ENCODE results near the gene MTMR1. TPM values are rescaled to one million over a fixed set of nuclear protein-coding genes. Genes with fewer than 3 reads are reported as not detected.

Gene MTMR1
- total RNA-seq, 4 donors from 2014 or later, result 8.3 to 11.5 (median 11.0) TPM

GRCh38 chrX:150762258-150763165, 69.3 kb downstream of the MTMR1 start:
- no peak for DNase-seq (ENCODE audit: low spot score in 2 of 2)
- peaks cover 0 to 9% (median 0%) of the 10 kb centered on the region in 3 donors for H3K36me3 ChIP-seq
- 63 to 82% methylated on average over 7 to 28 of the region's 36 CpGs for WGBS, 2 donors
- peaks cover 0 to 7% (median 0%) of the 10 kb centered on the region in 4 donors for H3K4me1 ChIP-seq
- no peak overlapping the region for H3K27ac ChIP-seq
- H3K27me3 ChIP-seq, result no peaks in the 10 kb centered on the region
- no peak overlapping the region for H3K4me3 ChIP-seq
- no peaks in the 10 kb centered on the region for H3K9me3 ChIP-seq
- TF ChIP-seq POLR2A (IDR thresholded peaks at IDR 0.05), result no peak
- TF ChIP-seq, protein P1, sequence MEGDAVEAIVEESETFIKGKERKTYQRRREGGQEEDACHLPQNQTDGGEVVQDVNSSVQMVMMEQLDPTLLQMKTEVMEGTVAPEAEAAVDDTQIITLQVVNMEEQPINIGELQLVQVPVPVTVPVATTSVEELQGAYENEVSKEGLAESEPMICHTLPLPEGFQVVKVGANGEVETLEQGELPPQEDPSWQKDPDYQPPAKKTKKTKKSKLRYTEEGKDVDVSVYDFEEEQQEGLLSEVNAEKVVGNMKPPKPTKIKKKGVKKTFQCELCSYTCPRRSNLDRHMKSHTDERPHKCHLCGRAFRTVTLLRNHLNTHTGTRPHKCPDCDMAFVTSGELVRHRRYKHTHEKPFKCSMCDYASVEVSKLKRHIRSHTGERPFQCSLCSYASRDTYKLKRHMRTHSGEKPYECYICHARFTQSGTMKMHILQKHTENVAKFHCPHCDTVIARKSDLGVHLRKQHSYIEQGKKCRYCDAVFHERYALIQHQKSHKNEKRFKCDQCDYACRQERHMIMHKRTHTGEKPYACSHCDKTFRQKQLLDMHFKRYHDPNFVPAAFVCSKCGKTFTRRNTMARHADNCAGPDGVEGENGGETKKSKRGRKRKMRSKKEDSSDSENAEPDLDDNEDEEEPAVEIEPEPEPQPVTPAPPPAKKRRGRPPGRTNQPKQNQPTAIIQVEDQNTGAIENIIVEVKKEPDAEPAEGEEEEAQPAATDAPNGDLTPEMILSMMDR (IDR thresholded peaks at IDR 0.05), result no peak
- TF ChIP-seq EP300 (IDR thresholded peaks at IDR 0.05), result no peak

DNA sequence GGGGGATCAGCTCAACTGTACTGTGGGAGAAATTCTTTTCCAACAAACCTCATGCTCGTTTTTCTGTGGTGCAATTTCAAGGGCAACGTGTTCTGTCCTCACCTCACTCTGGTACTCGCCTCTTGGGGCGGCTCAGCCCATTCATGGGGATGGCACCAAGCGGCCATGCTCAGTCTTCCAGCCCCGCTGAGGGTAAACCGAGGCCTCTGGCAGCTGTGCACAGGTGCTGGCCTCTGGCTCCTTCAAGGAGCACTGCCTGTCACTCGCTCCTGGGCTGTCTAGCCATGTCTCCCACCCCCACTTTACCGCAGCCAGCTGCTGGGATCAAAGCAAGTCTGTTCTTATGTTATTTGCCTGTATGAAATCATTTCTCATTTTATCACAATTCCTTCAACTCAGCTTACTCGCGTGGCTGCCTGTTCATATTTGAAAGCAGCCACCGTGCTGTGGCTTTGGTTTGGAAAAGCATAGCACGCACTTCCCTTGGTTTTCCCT, 70.2 kb downstream of the MTMR1 start:
- DNase-seq (ENCODE audit: low spot score in 2 of 2), result no peak
- Histone ChIP-seq H3K9me3 (no peaks in the 10 kb centered on the region), H3K27me3 (no peaks in the 10 kb centered on the region), H3K4me1 (peaks cover 0 to 9% (median 0%) of the 10 kb centered on the region in 4 donors), H3K27ac (no peak overlapping the region), H3K36me3 (peaks cover 0 to 2% (median 0%) of the 10 kb centered on the region in 3 donors), H3K4me3 (no peak overlapping the region)
- TF ChIP-seq POLR2A (IDR thresholded peaks at IDR 0.05), result no peak
- WGBS, 2 donors, result 73 to 85% methylated on average over 8 to 13 of the region's 13 CpGs

DNA sequence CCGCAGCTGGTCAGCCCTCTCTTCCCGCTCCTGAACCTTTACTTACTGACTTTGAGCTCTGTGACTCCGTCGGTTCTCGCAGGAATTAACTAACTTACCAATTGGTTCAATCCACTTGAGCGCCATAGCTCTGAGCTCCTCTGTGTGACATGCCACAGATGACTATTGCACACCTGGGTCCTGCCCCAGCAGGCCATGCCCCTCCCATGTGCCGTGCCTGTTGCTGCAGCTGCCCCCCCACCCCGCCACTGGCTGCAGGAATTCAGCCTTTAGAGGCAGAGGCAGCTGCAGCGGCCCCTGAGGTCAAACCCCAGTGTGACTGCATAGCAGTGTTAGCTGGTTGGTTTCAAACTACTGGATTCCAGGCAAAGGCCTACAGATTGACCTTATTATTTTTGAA, 70.6 kb downstream of the MTMR1 start:
- H3K27me3 ChIP-seq, result no peaks in the 10 kb centered on the region
- H3K4me3 ChIP-seq, result no peak overlapping the region
- no peak overlapping the region for H3K27ac ChIP-seq
- peaks cover 0 to 6% (median 0%) of the 10 kb centered on the region in 3 donors for H3K36me3 ChIP-seq
- no peaks in the 10 kb centered on the region for H3K9me3 ChIP-seq
- no peak for TF ChIP-seq EP300 (IDR thresholded peaks at IDR 0.05)
- TF ChIP-seq POLR2A (IDR thresholded peaks at IDR 0.05), result no peak
- TF ChIP-seq, protein P1 (IDR thresholded peaks at IDR 0.05), result no peak
- 68 to 71% methylated on average over 8 to 9 of the region's 9 CpGs for WGBS, 2 donors
- DNase-seq (ENCODE audit: low spot score in 2 of 2), result no peak
- peaks cover 0 to 9% (median 0%) of the 10 kb centered on the region in 4 donors for H3K4me1 ChIP-seq

- Histone ChIP-seq H3K27ac (no peak overlapping the region), H3K27me3 (no peaks in the 10 kb centered on the region), H3K9me3 (no peaks in the 10 kb centered on the region), H3K4me3 (no peak overlapping the region), H3K36me3 (peaks cover 0 to 19% (median 0%) of the 10 kb centered on the region in 3 donors), H3K4me1 (peaks cover 0 to 9% (median 0%) of the 10 kb centered on the region in 4 donors)
- TF ChIP-seq EP300 (IDR thresholded peaks at IDR 0.05) (no peak), POLR2A (IDR thresholded peaks at IDR 0.05) (no peak)
- TF ChIP-seq, protein P1 (IDR thresholded peaks at IDR 0.05), result no peak
- WGBS, 2 donors, result 74 to 80% methylated on average over 8 to 9 of the region's 9 CpGs
- DNase-seq (ENCODE audit: low spot score in 2 of 2), result no peak
Observed at GRCh38 chrX:150765237-150765636, 72.0 kb downstream of the MTMR1 start.

- Histone ChIP-seq H3K4me1 (peaks cover 0 to 9% (median 0%) of the 10 kb centered on the region in 4 donors), H3K27ac (no peak overlapping the region), H3K4me3 (no peak overlapping the region), H3K27me3 (no peaks in the 10 kb centered on the region), H3K36me3 (peaks cover 0 to 25% (median 0%) of the 10 kb centered on the region in 3 donors), H3K9me3 (no peaks in the 10 kb centered on the region)
- DNase-seq (ENCODE audit: low spot score in 2 of 2), result no peak
- no peak for TF ChIP-seq POLR2A (IDR thresholded peaks at IDR 0.05)
- TF ChIP-seq, protein P1 (IDR thresholded peaks at IDR 0.05), result no peak
- TF ChIP-seq EP300 (IDR thresholded peaks at IDR 0.05), result no peak
- 87 to 90% methylated on average over 14 to 19 of the region's 19 CpGs for WGBS, 2 donors
Observed at GRCh38 chrX:150765782-150766350, 72.7 kb downstream of the MTMR1 start.

Measured in tibial nerve (tissue), 4 donors.